IPS-11a (cell line): ENCODE measurements around the gene C5AR1.
"Not testable (repeated sequence)": the region's sequence is repeated elsewhere in the genome, so short reads cannot be mapped to it uniquely, and the experiment has no call there.

Experiments used
- H3K4me3 ChIP-seq: one replicate; pipeline ENCODE4 v1.5.1; 2013; ENCODE audit warnings: low read depth, low read length, control low read depth

Gene C5AR1

GRCh38 chr19:47283405-47284059 lies 26.1 kb upstream of the C5AR1 start:
- no peak overlapping the region for H3K4me3 ChIP-seq

GRCh38 chr19:47284324-47284899 lies 25.2 kb upstream of the C5AR1 start:
- H3K4me3 ChIP-seq: no peak overlapping the region

- H3K4me3 ChIP-seq: no peak overlapping the region
These were observed 13.6 kb upstream of the C5AR1 start for GRCh38 chr19:47296036-47296435.

- not testable (repeated sequence) for H3K4me3 ChIP-seq
These were observed 8.8 kb upstream of the C5AR1 start for GRCh38 chr19:47300867-47301266.

- no peak overlapping the region for H3K4me3 ChIP-seq
These were observed 7.4 kb upstream of the C5AR1 start for GRCh38 chr19:47302249-47302648.

GRCh38 chr19:47303966-47304365 lies 5.7 kb upstream of the C5AR1 start:
- no peak overlapping the region for H3K4me3 ChIP-seq

GRCh38 chr19:47305309-47305751 lies 4.3 kb upstream of the C5AR1 start:
- no peak overlapping the region for H3K4me3 ChIP-seq

- H3K4me3 ChIP-seq: no peak overlapping the region
These were observed 3.4 kb upstream of the C5AR1 start for GRCh38 chr19:47306303-47306702.

GRCh38 chr19:47309038-47309437 lies 623 bp upstream of the C5AR1 start:
- no peak overlapping the region for H3K4me3 ChIP-seq

GRCh38 chr19:47310323-47310722 lies 662 bp downstream of the C5AR1 start:
- H3K4me3 ChIP-seq: no peak overlapping the region

GRCh38 chr19:47310819-47311218 lies 1.2 kb downstream of the C5AR1 start:
- H3K4me3 ChIP-seq: no peak overlapping the region

- no peak overlapping the region for H3K4me3 ChIP-seq
These were observed 2.8 kb downstream of the C5AR1 start for GRCh38 chr19:47312366-47313006.

GRCh38 chr19:47313754-47314295 lies 4.2 kb downstream of the C5AR1 start:
- H3K4me3 ChIP-seq: no peak overlapping the region

- H3K4me3 ChIP-seq: no peak overlapping the region
These were observed 5.6 kb downstream of the C5AR1 start for GRCh38 chr19:47315125-47315821.

GRCh38 chr19:47316513-47316912 lies 6.9 kb downstream of the C5AR1 start:
- no peak overlapping the region for H3K4me3 ChIP-seq

- H3K4me3 ChIP-seq: no peak overlapping the region
These were observed 10.5 kb downstream of the C5AR1 start for GRCh38 chr19:47319923-47320871.

- H3K4me3 ChIP-seq: no peak overlapping the region
These were observed 12.0 kb downstream of the C5AR1 start for GRCh38 chr19:47321630-47322029.

GRCh38 chr19:47322058-47322457 lies 12.4 kb downstream of the C5AR1 start:
- H3K4me3 ChIP-seq: no peak overlapping the region

GRCh38 chr19:47323409-47323808 lies 13.7 kb downstream of the C5AR1 start:
- H3K4me3 ChIP-seq: no peak overlapping the region

GRCh38 chr19:47323872-47324271 lies 14.2 kb downstream of the C5AR1 start:
- H3K4me3 ChIP-seq: no peak overlapping the region
